GM19463 (cell line): ENCODE results near the gene BAIAP3.
A peak's percentile ranks its signal among the peaks of the same experiment; 100 is the strongest.

ENCODE experiments used
- ATAC-seq: cut with Tn5 transposase; IDR thresholded peaks from one replicate; pipeline ENCODE4 v1.9.1; 2021; ENCODE audit warnings: mild to moderate bottlenecking, moderate library complexity; ENCODE audit not compliant: unreplicated experiment

Gene BAIAP3

GRCh38 chr16:1346422-1347285, 13.2 kb downstream of the BAIAP3 start:
- ATAC-seq: no peak

GRCh38 chr16:1347286-1347855, 13.9 kb downstream of the BAIAP3 start:
- no peak for ATAC-seq

DNA sequence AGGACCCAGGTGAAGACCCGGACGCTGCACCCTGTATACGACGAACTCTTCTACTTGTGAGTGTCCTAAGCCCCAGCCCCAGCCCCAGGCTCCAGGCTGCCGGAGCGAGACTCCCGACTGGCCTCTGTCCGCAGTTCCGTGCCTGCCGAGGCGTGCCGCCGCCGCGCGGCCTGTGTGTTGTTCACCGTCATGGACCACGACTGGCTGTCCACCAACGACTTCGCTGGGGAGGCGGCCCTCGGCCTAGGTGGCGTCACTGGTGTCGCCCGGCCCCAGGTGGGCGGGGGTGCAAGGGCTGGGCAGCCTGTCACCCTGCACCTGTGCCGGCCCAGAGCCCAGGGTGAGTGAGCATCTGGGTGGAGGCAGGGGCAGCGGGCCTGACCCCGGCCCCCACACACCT, 14.5 kb downstream of the BAIAP3 start:
- ATAC-seq: no peak

- ATAC-seq: no peak
These were observed 15.0 kb downstream of the BAIAP3 start for GRCh38 chr16:1348441-1348840.

- ATAC-seq: no peak
These were observed 15.5 kb downstream of the BAIAP3 start for GRCh38 chr16:1348926-1349325.

GRCh38 chr16:1349351-1349750, 15.9 kb downstream of the BAIAP3 start:
- no peak for ATAC-seq

GRCh38 chr16:1349951-1350350, 16.5 kb downstream of the BAIAP3 start:
- ATAC-seq: no peak

DNA sequence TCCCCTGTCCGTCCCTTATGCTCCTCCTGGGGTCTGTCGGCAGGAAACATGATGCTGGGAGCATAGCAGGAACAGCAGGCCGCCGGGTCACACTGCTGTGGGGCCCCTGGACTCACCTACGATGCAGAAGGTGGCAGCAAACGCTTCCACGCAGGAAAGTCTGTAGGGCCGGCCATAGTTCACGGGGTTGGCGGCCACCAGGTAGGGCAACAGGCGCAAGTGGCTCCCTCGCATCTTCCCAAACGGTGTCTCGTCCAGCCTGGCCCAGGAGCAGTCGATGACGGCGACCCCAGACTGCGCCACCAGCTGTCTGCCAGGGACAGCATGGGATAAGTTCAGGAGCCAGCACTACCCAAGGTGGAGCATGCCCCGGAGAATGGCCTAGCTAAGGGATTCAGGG, 17.2 kb downstream of the BAIAP3 start:
- ATAC-seq: no peak

GRCh38 chr16:1351215-1351581, 17.8 kb downstream of the BAIAP3 start:
- peak; percentile 6 for ATAC-seq

DNA sequence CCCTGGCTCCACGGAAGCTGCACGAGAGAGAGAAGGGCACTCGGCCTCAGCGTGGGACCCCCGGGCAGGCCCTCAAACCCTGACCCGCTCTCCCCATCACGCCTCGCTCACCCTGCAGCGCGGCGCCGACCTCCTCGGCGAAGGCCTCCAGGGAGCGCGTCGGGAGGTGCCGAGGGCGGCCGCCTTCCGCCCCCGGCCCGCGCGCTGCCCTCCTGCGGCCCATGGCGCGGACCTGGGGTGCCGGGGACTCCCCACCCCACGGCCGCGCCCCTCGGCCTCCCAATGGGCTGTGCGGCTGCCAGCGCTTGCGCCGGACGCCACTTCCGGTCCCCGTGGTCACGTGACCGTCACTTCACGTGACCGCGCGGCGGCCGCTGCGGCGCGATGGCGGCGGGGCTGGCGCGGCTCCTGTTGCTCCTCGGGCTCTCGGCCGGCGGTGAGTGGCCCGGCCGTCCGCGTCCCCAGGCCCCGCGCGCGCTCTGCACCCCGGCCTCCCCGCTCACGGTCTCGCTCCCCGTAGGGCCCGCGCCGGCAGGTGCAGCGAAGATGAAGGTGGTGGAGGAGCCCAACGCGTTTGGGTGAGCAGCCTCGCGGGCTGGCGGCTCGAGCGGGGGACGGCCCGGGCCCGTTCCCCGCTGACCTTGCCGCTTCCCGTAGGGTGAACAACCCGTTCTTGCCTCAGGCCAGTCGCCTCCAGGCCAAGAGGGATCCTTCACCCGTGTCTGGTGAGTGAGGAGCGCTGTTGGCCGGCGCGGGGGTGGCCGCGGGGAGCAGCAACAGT, 18.3 kb downstream of the BAIAP3 start, which contains the start of the genes GNPTG and TSR3:
Gene GNPTG (plus strand): TSS at position 350 of the 781 bp plus-strand sequence. CDS start 35 bp downstream, at position 385.
Gene TSR3 (minus strand): TSS at position 297 of the 781 bp plus-strand sequence. CDS start 74 bp downstream, at position 223.
- peak; percentile 86 for ATAC-seq

DNA sequence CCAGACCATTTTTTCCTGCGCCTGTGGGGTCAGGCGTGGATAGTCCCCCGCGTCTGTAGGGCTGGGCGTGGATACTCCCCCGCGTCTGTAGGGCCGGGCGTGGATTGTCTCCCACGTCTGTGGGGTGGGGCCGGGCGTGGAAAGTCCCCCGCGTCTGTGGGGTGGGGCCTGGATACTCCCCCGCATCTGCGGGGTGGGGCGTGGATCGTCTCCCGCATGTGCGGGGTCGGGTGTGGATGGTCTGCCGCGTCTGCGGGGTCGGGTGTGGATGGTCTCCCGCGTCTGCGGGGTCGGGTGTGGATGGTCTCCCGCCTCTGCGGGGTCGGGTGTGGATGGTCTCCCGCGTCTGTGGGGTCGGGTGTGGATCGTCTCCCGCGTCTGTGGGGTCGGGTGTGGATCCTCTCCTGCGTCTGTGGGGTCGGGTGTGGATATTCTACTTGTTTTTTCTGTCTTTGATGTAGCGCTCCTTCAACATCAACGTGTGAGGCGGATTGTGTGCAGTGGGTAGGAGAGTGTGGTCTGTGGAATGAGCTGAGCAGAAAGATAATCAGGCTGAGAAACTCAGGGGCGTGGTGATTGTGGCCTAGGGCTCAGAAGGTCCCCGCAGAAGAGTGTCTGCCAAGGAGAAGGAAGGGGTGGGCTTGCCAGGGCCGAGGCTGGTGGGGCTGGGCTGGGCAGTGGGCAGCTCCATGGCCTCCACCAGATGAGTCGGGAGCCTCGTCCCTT, 21.5 kb downstream of the BAIAP3 start:
- ATAC-seq: no peak

DNA sequence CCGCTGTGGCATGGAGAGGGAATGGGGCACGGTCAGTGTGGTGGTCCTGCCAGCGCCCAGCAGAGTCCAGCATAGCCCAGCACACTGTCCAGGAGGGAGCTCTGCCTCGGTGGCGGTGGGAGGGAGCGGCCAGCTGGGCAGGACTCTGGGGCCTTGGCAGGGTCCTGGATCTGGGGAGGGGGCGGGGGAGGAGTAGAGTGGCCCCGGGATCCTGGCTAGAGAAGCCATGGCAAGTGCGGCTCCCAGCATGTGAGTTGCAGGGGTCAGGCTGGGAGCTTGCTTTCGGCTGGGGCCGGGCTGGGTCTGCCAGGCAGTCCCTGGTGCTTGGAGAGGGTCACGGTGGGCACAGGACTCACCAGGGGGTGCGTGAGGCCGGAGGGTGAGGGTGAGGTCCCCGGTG, 22.1 kb downstream of the BAIAP3 start:
- no peak for ATAC-seq

- ATAC-seq: no peak
These were observed 22.8 kb downstream of the BAIAP3 start for GRCh38 chr16:1356061-1356900.

GRCh38 chr16:1357906-1358566, 24.6 kb downstream of the BAIAP3 start:
- ATAC-seq: no peak

DNA sequence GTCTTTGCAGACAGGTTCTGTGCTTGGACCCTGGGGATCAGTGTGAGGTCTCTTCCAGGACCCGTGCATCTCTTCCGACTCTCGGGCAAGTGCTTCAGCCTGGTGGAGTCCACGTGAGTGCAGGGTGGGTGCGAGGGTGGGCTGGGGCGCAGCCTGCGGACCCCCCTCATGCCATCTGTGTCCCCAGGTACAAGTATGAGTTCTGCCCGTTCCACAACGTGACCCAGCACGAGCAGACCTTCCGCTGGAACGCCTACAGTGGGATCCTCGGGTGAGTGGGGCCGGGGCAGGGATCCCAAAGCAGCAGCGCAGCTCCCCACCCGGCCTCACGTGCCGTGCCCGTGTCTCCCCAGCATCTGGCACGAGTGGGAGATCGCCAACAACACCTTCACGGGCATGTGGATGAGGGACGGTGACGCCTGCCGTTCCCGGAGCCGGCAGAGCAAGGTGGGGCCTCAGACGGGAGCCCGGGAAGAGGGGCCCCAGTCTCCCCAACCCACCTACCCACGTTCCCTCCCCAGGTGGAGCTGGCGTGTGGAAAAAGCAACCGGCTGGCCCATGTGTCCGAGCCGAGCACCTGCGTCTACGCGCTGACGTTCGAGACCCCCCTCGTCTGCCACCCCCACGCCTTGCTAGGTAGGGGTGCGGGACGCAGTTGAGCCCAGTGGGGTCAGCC, 28.4 kb downstream of the BAIAP3 start:
- ATAC-seq: no peak

DNA sequence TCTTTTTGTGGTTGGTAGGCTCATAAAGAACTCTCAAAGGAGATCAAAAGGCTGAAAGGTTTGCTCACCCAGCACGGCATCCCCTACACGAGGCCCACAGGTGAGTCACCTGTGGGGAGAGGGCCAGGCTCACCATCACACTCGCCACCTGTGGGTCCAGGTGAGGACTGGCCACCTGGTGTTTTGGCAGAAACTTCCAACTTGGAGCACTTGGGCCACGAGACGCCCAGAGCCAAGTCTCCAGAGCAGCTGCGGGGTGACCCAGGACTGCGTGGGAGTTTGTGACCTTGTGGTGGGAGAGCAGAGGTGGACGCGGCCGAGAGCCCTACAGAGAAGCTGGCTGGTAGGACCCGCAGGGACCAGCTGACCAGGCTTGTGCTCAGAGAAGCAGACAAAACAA, 29.4 kb downstream of the BAIAP3 start:
- no peak for ATAC-seq

- ATAC-seq: no peak
These were observed 30.1 kb downstream of the BAIAP3 start for GRCh38 chr16:1363501-1364041.

DNA sequence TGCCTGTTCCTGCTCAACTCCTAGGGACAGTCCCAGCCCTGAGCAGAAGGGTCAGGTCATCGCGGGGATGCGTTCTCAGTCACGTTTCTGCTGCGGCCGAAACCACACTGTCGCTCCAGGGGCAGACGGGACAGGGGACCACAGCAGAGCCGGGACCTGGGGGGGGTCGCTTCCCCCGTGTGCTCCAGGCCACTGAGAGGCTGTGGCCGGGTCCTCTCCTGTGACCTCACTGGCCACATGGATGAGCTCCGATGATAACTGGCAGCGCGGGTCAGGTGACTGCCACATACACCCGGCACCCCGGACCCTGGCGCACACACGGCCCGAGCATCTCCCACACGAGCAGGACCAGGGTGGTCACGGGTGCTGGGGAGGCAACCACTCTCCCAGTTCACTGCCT, 31.1 kb downstream of the BAIAP3 start:
- ATAC-seq: no peak
